HEK293T (cell line): ENCODE data around the gene ZNF362.

Source experiments
- CTCF ChIA-PET: fragments of 350-600 bp; formaldehyde crosslinking; extraction: SDS; loops from one replicate; lab custom pipeline; 2021; ENCODE audit warnings: antibody characterized with exemption, inconsistent platforms; lab: Yijun Ruan, JAX
- POLR2A ChIA-PET: fragments of 350-600 bp; formaldehyde crosslinking; extraction: SDS; loops from one replicate; lab custom pipeline; 2020; ENCODE audit warnings: antibody characterized with exemption, inconsistent platforms; lab: Yijun Ruan, JAX
- DNase-seq: peaks from one replicate; pipeline ENCODE4 v3.0.0; 2012; ENCODE audit warnings: mixed read lengths; ENCODE audit errors: extremely low spot score
- ARNT ChIP-seq: fragments of 450-650 bp; IDR thresholded peaks from 2 replicates; pipeline ENCODE4 v1.6.1; 2017; ENCODE audit warnings: mild to moderate bottlenecking
- BHLHE40 ChIP-seq: fragments of 450-650 bp; IDR thresholded peaks from 2 replicates; pipeline ENCODE4 v1.6.1; 2016; ENCODE audit warnings: mild to moderate bottlenecking, moderate library complexity, borderline replicate concordance
- CTBP1 ChIP-seq: fragments of 450-650 bp; IDR thresholded peaks from 2 replicates; pipeline ENCODE4 v1.6.1; 2016; ENCODE audit warnings: borderline replicate concordance
- ELF4 ChIP-seq: fragments of 450-650 bp; IDR thresholded peaks from 2 replicates; pipeline ENCODE4 v1.6.1; 2017; ENCODE audit warnings: antibody characterized with exemption
- FOXA1 ChIP-seq: fragments of 450-650 bp; IDR thresholded peaks from 2 replicates; pipeline ENCODE4 v1.6.1; 2016; ENCODE audit warnings: mild to moderate bottlenecking
- FOXK2 ChIP-seq: fragments of 450-650 bp; IDR thresholded peaks from 2 replicates; pipeline ENCODE4 v1.6.1; 2016; ENCODE audit warnings: mild to moderate bottlenecking
- FOXM1 ChIP-seq: fragments of 450-650 bp; IDR thresholded peaks from 2 replicates; pipeline ENCODE4 v1.6.1; 2017; ENCODE audit warnings: mild to moderate bottlenecking, borderline replicate concordance
- HDGF ChIP-seq: fragments of 450-650 bp; IDR thresholded peaks from 2 replicates; pipeline ENCODE4 v1.6.1; 2017; ENCODE audit warnings: antibody characterized with exemption, borderline replicate concordance
- L3MBTL2 ChIP-seq: fragments of 450-650 bp; conservative IDR thresholded peaks from 2 replicates; pipeline ENCODE4 v1.6.1; 2016; ENCODE audit warnings: mild to moderate bottlenecking
- LEF1 ChIP-seq: fragments of 450-650 bp; IDR thresholded peaks from 2 replicates; pipeline ENCODE4 v1.6.1; 2017; ENCODE audit warnings: mild to moderate bottlenecking, borderline replicate concordance
- NFRKB ChIP-seq: fragments of 450-650 bp; IDR thresholded peaks from 2 replicates; pipeline ENCODE4 v1.6.1; 2016; ENCODE audit warnings: mild to moderate bottlenecking, moderate library complexity
- SP1 ChIP-seq: fragments of 450-650 bp; IDR thresholded peaks from 2 replicates; pipeline ENCODE4 v1.6.1; 2017
- SUZ12 ChIP-seq: fragments of 450-650 bp; IDR thresholded peaks from 2 replicates; pipeline ENCODE4 v1.6.1; 2016; ENCODE audit warnings: mild to moderate bottlenecking
- TARDBP ChIP-seq: fragments of 450-650 bp; IDR thresholded peaks from 2 replicates; pipeline ENCODE4 v1.6.1; 2016
- ZNF384 ChIP-seq: fragments of 450-650 bp; IDR thresholded peaks from 2 replicates; pipeline ENCODE4 v1.6.1; 2016
- TF ChIP-seq, protein P1 (sequence below): fragments of 450-650 bp; IDR thresholded peaks from 2 replicates; pipeline ENCODE4 v1.6.1; 2016

Gene ZNF362

DNA sequence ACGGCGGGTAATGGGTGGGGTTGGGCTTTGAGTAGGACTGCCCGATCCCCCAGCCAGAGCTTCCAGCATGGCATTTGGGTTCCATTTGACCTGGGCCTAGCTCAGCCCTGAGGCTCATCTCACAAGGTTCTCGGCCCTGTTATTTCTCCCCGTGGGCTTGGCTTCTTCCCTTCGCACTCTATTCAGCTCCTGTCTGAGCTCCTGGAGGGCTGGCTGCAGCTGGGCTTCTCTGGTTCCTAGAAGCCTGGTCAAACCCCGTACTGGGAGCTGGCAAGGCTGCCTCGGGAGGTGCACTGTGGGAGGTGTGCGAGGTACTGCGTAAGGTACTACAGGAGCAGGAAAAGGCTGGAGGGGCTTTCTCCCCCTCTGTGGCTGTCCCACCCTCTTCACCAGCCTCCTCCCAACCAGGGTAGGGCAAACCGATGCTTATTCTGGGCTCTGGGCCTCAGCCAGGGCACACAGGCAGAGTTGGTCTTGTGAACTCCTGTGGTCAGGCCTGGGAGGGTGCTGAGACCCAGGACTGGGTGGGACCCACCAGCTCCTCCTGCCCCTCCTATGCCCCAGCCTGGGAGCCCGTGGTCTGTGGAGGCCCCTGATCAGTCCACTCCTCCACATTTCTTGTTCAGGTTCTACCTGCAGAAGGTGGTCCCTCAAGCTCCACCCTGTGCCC is 63.8 kb downstream of the ZNF362 start:
- DNase-seq = no peak
- POLR2A ChIA-PET = interaction anchor here (0.8 kb wide), 1 partner anchor 18 kb away, joined by 4 read pairs; no protein-coding TSS in a partner anchor
- TF ChIP-seq LEF1 = no peak
- TF ChIP-seq, protein P1, sequence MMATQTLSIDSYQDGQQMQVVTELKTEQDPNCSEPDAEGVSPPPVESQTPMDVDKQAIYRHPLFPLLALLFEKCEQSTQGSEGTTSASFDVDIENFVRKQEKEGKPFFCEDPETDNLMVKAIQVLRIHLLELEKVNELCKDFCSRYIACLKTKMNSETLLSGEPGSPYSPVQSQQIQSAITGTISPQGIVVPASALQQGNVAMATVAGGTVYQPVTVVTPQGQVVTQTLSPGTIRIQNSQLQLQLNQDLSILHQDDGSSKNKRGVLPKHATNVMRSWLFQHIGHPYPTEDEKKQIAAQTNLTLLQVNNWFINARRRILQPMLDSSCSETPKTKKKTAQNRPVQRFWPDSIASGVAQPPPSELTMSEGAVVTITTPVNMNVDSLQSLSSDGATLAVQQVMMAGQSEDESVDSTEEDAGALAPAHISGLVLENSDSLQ = no peak
- no peak for TF ChIP-seq ELF4
- TF ChIP-seq L3MBTL2 = no peak
- TF ChIP-seq FOXM1 = no peak
- no peak for TF ChIP-seq FOXA1
- TF ChIP-seq FOXK2 = no peak
- no peak for TF ChIP-seq HDGF
- TF ChIP-seq SP1 = no peak
- no peak for TF ChIP-seq BHLHE40
- no peak for TF ChIP-seq TARDBP
- TF ChIP-seq ZNF384 = no peak
- TF ChIP-seq ARNT = no peak
- TF ChIP-seq CTBP1 = no peak
- no peak for TF ChIP-seq SUZ12
- TF ChIP-seq NFRKB = no peak
- CTCF ChIA-PET = no interaction called here

- POLR2A ChIA-PET = interaction anchor here (0.8 kb wide), 1 partner anchor 18 kb away, joined by 4 read pairs; no protein-coding TSS in a partner anchor
- CTCF ChIA-PET = no interaction called here
- no peak for DNase-seq
- TF ChIP-seq LEF1 (no peak), ZNF384 (no peak), TARDBP (no peak), FOXA1 (no peak), BHLHE40 (no peak), SUZ12 (no peak), CTBP1 (no peak), ELF4 (no peak), FOXK2 (no peak), SP1 (no peak)
- TF ChIP-seq, protein P1 = no peak
These were observed 64.4 kb downstream of the ZNF362 start, which contains the start of gene A3GALT2 for GRCh38 chr1:33320619-33321165. Gene A3GALT2, minus strand, starts transcription at chr1:33321098. Its CDS starts 0 bp downstream, at chr1:33321098.

GRCh38 chr1:33321178-33321577 is 64.9 kb downstream of the ZNF362 start:
- ChIA-PET CTCF (no interaction called here), POLR2A (no interaction called here)
- no peak for DNase-seq
- TF ChIP-seq FOXM1 (no peak), FOXA1 (no peak), SP1 (no peak), CTBP1 (no peak)
- TF ChIP-seq, protein P1 = no peak

DNA sequence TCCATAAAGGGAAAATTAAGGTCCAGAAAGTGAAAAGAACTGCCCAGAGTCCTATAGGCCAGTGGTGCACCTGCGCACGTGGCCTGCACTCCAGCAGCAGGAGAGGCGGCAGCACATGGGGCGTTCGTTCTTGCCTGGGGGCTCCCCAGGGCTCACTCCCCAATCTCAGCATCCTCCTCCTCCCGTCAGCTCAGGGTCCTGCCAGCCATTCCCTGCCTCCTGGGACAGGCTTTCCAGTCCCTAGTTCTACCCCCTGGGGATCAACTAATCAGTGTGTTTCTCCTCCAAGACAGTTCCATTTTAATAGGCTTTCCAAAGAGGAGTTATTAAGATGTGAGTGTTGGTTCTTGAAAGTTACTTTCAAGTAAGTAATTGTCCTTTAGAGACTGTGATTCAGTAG is 65.8 kb downstream of the ZNF362 start:
- CTCF ChIA-PET = no interaction called here

More for the DNA sequence above, 65.8 kb downstream of the ZNF362 start:
- no peak for DNase-seq
- TF ChIP-seq L3MBTL2 = no peak
- no peak for TF ChIP-seq LEF1
- no peak for TF ChIP-seq SUZ12
- no peak for TF ChIP-seq FOXA1
- no peak for TF ChIP-seq BHLHE40
- no peak for TF ChIP-seq CTBP1
- no peak for TF ChIP-seq ELF4
- no peak for TF ChIP-seq SP1
- TF ChIP-seq HDGF = no peak
- no peak for TF ChIP-seq FOXK2
- TF ChIP-seq, protein P1 = no peak
- no peak for TF ChIP-seq TARDBP
- TF ChIP-seq NFRKB = no peak
- TF ChIP-seq ZNF384 = no peak
- POLR2A ChIA-PET = no interaction called here
